Kidney epithelial cell (primary cell): ENCODE measurements around the gene ZNF519. TPM values are rescaled to one million over a fixed set of nuclear protein-coding genes. Genes with fewer than 3 reads are reported as not detected.
"Not testable (repeated sequence)": the region's sequence is repeated elsewhere in the genome, so short reads cannot be mapped to it uniquely, and the experiment has no call there.

ENCODE experiments used
- DNase-seq: peaks from one replicate; pipeline ENCODE4 v3.0.0-alpha.2; 2010; ENCODE audit warnings: low read depth
- H3K27me3 ChIP-seq: 2 replicates; pipeline ENCODE4 v1.6.0; 2011; ENCODE audit warnings: low read length; ENCODE audit not compliant: control insufficient read depth, insufficient read depth
- H3K36me3 ChIP-seq: 2 replicates; pipeline ENCODE4 v1.5.1; 2011; ENCODE audit warnings: low read length; ENCODE audit not compliant: control insufficient read depth, insufficient read depth
- H3K4me3 ChIP-seq: 2 replicates; pipeline ENCODE4 v1.5.1; 2011; ENCODE audit warnings: low read depth, mild to moderate bottlenecking, control low read depth, low read length
- total RNA-seq: library from RNA; depleted of rRNA; stranded (reverse); fragments of >200 nt; gene quantifications from 2 replicates; pipeline ENCODE4 v1.2.3, GENCODE V29; 2015
- TF ChIP-seq, protein P1 (sequence below): IDR thresholded peaks from 2 replicates; pipeline ENCODE4 v1.5.1; 2011; ENCODE audit warnings: mild to moderate bottlenecking, moderate library complexity, low read length, control low read depth, inconsistent platforms; ENCODE audit not compliant: insufficient read depth, poor library complexity, severe bottlenecking

Gene ZNF519
- 1.9 and 3.9 TPM in 2 replicates for total RNA-seq

DNA sequence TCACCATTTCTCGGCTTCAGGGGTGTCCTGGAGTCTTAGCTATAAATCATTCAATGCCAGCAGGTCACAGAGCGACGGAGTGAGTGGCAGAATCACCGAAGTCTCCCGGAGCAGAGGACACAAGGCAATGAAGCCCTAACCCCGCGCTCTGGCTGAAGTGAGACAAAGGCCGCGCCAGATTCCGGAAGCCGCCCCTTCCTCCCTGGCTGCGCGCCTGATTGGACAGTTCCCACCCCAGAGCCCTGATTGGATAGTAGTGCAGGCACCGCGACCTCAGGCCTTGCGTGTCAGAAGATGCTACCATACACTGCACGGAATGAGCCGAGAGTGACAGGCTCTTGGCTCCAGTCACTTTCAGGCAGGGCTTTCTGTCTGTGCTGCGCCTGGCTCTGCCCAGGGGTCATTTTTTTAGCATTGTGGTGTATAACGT lies at the start of gene ZNF519:
TSS of gene ZNF519 (minus strand) at position 165 of the 430 bp plus-strand sequence. CDS start at position 7, 158 bp downstream.
- H3K27me3 ChIP-seq, H3K36me3 ChIP-seq: not testable (repeated sequence)
- peak; percentile 92 for DNase-seq
- peak within 1 kb of the TSS; percentile 81 for H3K4me3 ChIP-seq

DNA sequence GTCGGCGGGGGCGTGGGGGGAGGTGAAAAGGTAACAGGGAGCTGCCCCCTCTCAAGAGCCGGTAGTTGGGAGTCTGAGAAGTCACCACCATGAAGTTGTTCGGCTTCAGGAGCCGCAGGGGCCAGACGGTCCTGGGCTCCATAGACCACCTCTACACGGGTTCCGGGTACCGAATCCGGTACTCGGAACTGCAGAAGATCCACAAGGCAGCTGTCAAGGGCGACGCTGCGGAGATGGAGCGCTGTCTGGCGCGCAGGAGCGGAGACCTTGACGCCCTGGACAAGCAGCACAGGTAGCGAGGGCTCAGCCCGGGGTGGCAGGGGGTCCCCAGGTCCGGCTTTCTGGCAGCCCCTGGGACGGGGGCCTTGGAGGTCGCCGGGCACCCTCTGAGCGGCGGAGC lies 47.1 kb upstream of the ZNF519 start:
- Histone ChIP-seq H3K36me3 (no peaks in the 10 kb centered on the region), H3K27me3 (peaks cover 3% of the 10 kb centered on the region), H3K4me3 (peak overlapping the region; percentile 50)
- TF ChIP-seq, protein P1, sequence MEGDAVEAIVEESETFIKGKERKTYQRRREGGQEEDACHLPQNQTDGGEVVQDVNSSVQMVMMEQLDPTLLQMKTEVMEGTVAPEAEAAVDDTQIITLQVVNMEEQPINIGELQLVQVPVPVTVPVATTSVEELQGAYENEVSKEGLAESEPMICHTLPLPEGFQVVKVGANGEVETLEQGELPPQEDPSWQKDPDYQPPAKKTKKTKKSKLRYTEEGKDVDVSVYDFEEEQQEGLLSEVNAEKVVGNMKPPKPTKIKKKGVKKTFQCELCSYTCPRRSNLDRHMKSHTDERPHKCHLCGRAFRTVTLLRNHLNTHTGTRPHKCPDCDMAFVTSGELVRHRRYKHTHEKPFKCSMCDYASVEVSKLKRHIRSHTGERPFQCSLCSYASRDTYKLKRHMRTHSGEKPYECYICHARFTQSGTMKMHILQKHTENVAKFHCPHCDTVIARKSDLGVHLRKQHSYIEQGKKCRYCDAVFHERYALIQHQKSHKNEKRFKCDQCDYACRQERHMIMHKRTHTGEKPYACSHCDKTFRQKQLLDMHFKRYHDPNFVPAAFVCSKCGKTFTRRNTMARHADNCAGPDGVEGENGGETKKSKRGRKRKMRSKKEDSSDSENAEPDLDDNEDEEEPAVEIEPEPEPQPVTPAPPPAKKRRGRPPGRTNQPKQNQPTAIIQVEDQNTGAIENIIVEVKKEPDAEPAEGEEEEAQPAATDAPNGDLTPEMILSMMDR, result no peak
- no peak for DNase-seq

DNA sequence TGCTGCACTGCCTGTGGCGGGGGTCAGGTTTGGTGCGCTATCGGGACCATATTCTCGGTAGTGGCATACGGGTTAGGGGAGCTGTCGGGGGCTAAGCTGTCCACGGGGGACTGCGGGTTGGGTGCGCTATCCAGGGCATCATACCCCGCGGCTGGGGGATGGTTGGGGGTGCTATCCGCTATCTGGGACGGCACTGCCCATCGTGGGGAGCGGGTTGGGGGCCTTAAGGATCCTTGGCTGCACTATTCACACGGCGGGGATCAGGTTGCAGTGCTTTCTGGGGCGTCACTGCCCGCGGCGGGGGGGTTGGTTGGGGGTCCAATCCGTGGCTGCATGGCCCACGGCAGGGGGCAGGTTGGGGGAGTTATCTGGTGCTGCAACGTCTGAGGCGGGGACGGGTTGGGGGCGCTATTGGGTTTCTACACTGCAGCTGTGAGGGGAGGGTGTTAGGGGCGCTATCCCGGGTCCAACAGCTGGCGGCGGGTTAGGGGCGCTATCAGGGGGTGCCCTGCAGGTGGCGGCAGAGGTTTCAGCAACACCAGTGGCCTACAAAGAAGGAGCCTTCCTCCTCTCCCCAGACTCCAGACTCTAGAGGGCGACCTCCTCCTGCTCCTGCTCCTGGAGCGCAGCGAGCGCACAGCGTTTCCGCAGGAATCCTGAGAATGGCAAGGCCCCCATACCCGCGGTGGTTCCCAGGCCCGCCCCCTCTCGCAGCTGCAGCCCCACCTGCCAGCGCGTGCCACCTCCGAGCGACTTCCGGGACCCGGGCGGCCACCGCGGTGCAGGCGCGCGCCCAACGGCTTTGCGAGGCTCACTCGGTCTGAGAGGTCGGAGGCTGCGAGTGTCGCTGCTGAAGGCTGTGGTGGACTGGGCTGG lies 46.3 kb upstream of the ZNF519 start:
- TF ChIP-seq, protein P1, result peak; percentile 82
- H3K36me3 ChIP-seq, result not testable (repeated sequence)

DNA sequence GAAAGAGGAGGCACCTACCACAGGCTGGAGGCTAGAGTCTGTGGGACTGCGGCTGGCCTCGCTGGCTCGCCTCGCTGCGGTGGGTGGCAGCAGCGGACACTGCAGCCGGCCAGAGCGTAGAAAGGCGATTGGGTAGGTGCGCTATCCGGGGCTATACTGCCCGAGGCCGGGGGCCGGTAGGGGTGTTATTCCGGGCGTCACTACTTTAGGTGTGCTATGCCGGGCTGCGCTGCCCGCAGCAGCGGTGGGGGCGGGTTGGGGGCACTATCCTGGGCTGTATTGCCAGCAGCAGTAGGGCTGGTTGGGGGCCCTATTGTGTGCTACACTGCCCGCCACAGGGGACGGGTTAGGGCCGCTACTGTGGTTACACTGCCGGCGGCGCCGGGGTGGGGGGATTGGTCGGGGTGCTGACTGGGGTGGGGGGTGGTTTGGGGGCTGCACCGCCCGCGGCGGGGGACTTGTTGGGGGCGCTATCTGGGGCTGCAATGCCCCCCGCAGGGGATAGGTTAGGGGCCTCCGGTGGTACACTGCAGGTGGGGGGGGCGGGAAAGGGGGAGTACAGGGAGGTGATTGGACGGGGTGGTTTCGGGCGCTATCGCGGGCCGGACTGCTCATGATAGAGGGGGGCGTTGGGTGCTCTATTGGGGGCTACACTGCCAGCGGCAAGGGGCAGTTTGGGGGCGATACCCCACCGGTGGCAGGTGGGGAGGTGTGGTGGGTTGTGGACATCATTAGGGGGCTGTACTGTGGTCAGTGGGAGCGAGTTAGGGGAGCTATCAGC lies 45.5 kb upstream of the ZNF519 start:
- not testable (repeated sequence) for H3K36me3 ChIP-seq, H3K27me3 ChIP-seq, DNase-seq, H3K4me3 ChIP-seq

More for the DNA sequence above, 46.3 kb upstream of the ZNF519 start:
- DNase-seq, result peak; percentile 16
- not testable (repeated sequence) for H3K27me3 ChIP-seq
- peak overlapping the region; percentile 50 for H3K4me3 ChIP-seq

DNA sequence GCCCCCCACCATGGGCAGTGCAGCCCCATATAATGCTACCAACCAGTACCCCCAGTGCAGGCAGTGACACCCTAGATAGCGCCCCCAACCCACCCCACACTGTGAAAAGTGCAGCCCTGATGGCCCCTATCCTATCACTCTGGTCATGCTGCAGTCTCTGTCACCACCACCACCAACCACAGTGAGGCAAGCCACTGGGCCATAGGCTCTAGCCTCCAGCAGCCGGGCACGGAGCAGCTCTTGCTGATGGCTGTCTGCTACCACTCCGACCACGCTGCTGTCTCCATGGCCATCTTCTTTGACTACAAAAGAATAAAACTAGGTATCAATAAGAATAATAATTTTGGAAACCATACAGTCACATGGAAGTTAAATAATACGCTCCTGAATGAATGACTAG lies 43.2 kb upstream of the ZNF519 start:
- not testable (repeated sequence) for DNase-seq, H3K36me3 ChIP-seq, H3K27me3 ChIP-seq

DNA sequence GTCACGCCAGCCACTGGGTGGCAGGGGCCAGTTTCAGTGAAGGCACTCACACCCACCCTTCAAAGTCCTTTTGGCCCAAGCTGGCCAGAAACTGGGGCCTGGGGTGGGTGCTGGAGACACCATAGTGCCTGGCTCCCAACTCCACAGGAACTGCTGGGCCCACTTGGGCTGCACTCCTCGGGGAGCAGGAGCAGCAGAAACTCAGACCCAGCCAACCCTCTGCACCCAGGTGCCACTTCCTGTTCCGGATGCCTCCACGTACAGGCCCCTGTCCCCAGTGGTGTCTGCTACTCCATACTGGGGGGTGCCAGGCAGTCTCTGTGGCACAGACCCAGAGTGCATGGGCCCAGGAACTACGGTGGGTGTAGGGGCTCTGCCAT lies 42.5 kb upstream of the ZNF519 start:
- no peak overlapping the region for H3K4me3 ChIP-seq

More for the DNA sequence above, 43.2 kb upstream of the ZNF519 start:
- H3K4me3 ChIP-seq, result not testable (repeated sequence)

DNA sequence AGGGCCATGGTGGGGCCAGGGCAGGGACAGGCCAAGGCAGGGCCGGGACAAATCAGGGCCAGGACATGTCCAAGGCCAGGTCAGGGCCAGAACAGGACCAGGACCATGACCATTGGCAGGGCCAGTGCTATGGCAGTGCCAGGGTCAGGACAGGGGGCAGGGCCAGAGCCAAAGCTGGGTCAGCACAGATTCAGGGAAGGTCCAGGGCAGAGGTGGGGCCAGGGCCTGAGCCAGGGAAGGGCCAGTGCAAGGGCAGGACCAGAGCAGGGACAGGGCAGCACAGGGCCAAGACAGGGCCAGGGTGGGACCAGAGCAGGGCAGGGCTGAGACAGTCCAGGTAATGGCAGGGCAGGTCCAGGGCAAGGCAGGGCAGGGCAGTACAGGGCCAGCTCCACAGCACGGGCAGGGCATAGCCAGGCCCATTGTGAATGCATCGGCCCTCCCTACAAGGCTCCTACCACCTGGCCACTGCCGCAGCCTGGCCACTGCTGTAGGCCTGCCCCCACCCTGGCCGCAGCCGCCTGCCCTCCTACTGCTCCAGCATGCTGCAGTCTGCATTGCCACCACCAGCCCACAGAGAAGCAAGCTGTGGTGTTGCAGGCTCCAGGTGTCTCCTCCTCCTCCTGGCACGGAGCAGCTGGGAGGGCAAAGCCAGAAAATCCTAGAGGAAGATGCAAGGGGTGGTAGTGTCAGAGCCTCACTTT lies 41.9 kb upstream of the ZNF519 start:
- not testable (repeated sequence) for DNase-seq, H3K36me3 ChIP-seq, H3K27me3 ChIP-seq, H3K4me3 ChIP-seq

More for the DNA sequence above, 42.5 kb upstream of the ZNF519 start:
- no peak for DNase-seq
- TF ChIP-seq, protein P1, result no peak
- Histone ChIP-seq H3K27me3 (peaks cover 3% of the 10 kb centered on the region), H3K36me3 (no peaks in the 10 kb centered on the region)

DNA sequence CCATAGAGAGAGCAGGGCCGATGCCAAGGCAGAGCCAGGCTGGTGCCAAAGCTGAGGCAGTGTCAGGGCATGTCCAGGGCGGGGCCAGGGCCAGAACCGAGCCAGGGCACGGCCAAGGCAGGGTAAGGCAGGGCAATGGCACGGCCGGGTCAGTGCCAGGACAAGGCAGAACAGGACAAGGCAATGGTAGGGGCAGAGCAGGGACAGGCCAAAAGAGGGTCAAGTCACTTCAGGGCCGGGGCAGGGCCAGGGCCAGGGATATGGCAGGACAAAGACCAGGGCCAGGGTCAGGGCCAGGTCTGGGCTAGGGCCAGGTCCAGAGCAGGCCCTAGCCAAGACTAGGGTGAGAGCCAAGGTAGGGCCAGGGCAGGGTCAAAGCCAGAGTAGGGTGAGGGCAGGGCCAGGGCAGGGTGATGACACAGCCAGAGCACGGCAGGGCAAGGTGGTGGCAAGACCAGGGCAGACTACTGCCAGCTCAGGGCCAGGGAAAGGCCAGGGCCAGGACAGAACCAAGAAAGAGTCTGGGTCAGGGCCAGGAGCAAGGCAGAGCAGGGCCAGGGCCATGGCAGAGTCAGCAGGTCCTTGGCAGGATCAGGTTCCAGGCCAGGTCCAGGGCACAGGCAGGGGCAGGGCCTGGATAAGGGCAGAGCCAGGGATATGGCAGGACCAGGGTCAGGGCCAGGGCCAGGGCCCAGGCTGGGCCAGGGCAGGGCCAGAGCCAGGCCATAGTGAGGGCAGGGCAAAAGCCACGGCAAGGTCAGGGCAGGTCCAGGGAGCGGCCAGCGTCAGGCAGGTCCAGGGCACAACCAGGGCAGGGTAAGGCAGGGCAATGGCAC lies 41.1 kb upstream of the ZNF519 start:
- H3K27me3 ChIP-seq, DNase-seq, H3K36me3 ChIP-seq, H3K4me3 ChIP-seq: not testable (repeated sequence)

DNA sequence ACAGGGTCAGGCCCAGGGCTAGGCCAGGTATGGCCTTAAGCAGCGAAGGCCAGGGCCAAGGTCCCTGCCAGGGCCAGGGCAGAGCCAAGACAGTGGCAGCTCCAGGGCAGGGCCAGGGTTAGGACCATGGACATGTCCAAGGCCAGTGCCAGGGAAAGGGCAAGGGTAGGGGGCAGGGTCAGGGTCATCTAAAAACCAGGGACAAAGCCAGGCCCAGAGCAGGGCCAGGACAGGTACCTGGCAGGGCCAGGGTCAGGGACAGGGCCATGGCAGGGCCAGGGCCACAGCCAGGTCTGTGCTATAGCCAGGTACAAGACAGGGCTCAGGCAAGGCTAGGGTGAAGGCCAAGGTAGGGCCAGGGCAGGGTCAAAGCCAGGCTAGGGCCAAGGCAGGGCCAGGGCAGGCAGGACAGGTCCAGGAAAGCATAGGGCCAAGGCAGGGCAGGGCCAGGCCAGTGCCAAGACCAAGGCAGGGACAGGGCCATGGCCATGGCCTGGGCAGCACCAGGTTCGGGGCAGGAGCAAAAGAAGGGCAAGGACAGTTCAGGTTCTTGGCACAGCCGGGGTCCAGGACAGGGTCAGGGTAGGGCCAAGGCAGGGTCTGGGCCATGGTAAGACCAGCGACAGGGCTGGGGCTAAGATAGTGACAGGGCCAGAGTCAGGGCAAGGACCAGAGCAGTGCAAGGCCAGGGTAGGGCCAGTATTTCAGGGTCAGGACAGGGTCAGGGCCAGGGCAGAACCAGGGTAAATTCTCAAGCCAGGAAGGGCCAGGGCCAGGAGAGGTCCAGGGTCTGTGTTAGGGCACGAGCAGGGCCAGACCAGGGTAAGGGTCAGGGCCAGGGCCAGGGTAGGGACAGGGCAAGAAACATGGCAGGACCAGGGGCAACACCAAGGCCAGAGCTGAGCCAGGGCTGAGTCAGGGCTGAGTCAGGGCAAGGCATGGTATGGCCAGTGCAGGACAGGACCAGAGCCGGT lies 40.2 kb upstream of the ZNF519 start:
- DNase-seq, H3K4me3 ChIP-seq, H3K36me3 ChIP-seq, H3K27me3 ChIP-seq: not testable (repeated sequence)
